Measurements from ENCODE around the gene LITAFD. TPM values are rescaled to one million over a fixed set of nuclear protein-coding genes. Genes with fewer than 3 reads are reported as not detected.

LITAFD gene
- total and polyA plus RNA-seq, 10 donors: not detected

DNA sequence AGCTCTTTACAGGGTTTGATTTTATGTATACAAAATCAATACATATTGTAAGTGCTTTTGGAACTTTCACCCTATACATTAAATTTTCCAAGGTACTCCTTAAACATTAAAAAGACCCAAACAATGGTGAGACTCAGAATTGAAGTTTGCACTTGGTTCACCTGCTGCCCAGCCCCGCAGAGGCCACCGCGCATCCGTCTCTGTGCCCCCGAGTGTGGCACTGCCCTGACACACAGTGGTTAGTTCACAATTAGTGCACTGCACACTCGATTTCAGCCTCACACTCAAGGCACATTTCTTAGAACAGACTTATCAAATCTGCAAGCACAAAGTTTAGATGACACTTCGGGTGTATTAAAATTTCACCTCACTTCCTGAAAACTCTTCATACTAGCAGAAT is 43.3 kb downstream of the LITAFD start:
- 91 to 93% (median 92%) methylated on average over 7 of the region's 7 CpGs for WGBS, 5 donors
- H3K4me1 ChIP-seq: peaks cover 0 to 72% (median 19%) of the 10 kb centered on the region in 6 donors
- no peak overlapping the region for H3K27ac ChIP-seq
- TF ChIP-seq POLR2AphosphoS5 (IDR thresholded peaks at IDR 0.05) (peak in 1 of 3 donors; percentile 17), POLR2A (IDR thresholded peaks at IDR 0.05) (no peak)
- no peaks in the 10 kb centered on the region for H3K9me3 ChIP-seq
- DNase-seq: no peak
- intact Hi-C loops (cut with DNase I; ENCODE audit: low total_unique reads): no loop called here
- H3K36me3 ChIP-seq: peaks cover 2 to 99% (median 53%) of the 10 kb centered on the region in 6 donors
- no peak overlapping the region for H3K4me3 ChIP-seq
- H3K27me3 ChIP-seq (replicated peaks in 1 of 7): no peaks in the 10 kb centered on the region

DNA sequence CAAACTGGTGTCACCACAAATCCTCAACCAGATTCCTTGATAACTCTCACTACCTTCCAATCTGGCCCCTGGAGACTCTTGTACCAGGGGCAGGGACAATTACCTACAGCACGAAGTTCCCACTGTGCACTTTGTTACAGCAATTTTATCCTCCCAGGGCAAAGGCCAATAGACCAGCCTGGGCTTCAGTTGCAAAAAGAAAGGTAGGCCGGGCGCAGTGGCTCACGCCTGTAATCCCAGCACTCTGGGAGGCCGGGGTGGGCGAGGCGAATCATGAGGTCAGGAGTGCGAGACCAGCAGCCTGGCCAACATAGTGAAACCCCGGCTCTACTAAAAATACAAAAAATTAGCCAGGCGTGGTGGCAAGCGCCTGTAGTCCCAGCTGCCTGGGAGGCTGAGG is 44.7 kb downstream of the LITAFD start:
- peaks cover 0 to 85% (median 23%) of the 10 kb centered on the region in 6 donors for H3K4me1 ChIP-seq
- peaks cover under 1 to 85% (median 39%) of the 10 kb centered on the region in 6 donors for H3K36me3 ChIP-seq
- no peak for DNase-seq
- H3K27me3 ChIP-seq (replicated peaks in 1 of 7): no peaks in the 10 kb centered on the region
- intact Hi-C loops (cut with DNase I; ENCODE audit: low total_unique reads): no loop called here
- no peak overlapping the region for H3K27ac ChIP-seq
- H3K9me3 ChIP-seq: no peaks in the 10 kb centered on the region
- WGBS, 5 donors: 96 to 98% (median 97%) methylated on average over 11 of the region's 11 CpGs
- TF ChIP-seq POLR2A (IDR thresholded peaks at IDR 0.05) (no peak), POLR2AphosphoS5 (IDR thresholded peaks at IDR 0.05) (peak in 1 of 3 donors; percentile 21)
- no peak overlapping the region for H3K4me3 ChIP-seq

DNA sequence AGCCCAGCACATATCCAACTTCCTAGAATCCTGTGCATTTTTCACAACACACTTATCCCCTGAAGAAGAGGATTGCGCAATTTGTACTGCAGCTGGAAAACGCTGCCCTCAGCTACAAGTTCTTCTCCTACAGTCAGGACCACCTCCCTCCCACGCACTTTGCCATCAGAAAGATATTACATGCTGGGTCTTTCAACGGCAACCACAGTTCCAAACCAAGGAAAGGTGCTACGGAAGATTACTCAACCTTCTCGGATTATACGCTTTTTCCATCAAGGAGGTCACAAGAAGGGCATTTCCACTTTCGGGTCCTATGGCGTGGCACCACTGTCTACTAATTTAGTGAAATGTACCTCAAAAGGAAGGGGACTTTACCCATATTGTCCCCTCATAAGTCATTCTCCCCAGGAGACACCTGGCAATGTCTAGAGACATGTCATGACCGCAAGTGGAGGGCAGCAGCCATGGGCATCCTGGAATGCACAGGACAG is 46.4 kb downstream of the LITAFD start:
- no peak overlapping the region for H3K4me3 ChIP-seq
- H3K4me1 ChIP-seq: peaks cover 0 to 97% (median 25%) of the 10 kb centered on the region in 6 donors
- intact Hi-C loops (cut with DNase I; ENCODE audit: low total_unique reads): no loop called here
- no peaks in the 10 kb centered on the region for H3K27me3 ChIP-seq (replicated peaks in 1 of 7)
- TF ChIP-seq POLR2AphosphoS5 (IDR thresholded peaks at IDR 0.05): peak in 1 of 3 donors; percentile 32
- TF ChIP-seq POLR2A (IDR thresholded peaks at IDR 0.05): no peak
- H3K36me3 ChIP-seq: peaks cover 0 to 68% (median 24%) of the 10 kb centered on the region in 6 donors
- no peaks in the 10 kb centered on the region for H3K9me3 ChIP-seq
- 60 to 83% (median 67%) methylated on average over 10 of the region's 10 CpGs for WGBS, 5 donors
- DNase-seq: no peak
- peak overlapping the region in 2 of 8 donors; percentile 5 to 16 for H3K27ac ChIP-seq

DNA sequence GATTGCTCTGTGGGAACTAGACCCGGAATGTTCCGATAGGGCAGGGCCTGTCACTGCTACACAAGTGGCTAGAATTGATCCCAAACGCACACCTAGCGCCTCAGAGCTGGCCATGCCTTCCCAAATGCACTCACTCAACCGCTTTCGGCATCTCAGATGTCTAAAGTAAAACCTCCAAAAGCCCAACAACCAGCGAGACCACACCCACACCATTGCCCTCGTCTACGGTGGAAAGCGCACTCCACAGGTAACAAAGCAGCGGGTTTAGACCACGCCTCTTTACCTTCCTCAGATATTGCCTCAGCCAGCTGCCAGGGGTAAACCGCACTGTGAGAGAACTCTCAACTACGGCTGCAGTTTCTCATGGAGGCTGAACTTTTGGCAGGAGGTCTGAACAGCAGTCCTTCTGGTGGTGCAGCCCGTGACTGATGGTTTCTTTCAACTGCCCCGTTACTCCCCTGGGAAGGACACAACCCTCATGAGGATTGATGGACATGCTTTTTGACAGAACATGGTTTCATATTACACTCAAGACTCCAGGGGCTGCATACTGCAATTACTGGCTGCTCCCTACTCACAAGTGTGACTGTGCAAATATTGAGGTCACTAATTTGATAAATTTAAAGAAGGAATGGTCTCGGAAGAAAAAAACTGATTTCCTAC is 47.1 kb downstream of the LITAFD start:
- no peak for DNase-seq
- intact Hi-C loops (cut with DNase I; ENCODE audit: low total_unique reads): no loop called here
- peak in 1 of 3 donors; percentile 4 for TF ChIP-seq POLR2AphosphoS5 (IDR thresholded peaks at IDR 0.05)
- TF ChIP-seq POLR2A (IDR thresholded peaks at IDR 0.05): no peak
- TF ChIP-seq, protein P1, sequence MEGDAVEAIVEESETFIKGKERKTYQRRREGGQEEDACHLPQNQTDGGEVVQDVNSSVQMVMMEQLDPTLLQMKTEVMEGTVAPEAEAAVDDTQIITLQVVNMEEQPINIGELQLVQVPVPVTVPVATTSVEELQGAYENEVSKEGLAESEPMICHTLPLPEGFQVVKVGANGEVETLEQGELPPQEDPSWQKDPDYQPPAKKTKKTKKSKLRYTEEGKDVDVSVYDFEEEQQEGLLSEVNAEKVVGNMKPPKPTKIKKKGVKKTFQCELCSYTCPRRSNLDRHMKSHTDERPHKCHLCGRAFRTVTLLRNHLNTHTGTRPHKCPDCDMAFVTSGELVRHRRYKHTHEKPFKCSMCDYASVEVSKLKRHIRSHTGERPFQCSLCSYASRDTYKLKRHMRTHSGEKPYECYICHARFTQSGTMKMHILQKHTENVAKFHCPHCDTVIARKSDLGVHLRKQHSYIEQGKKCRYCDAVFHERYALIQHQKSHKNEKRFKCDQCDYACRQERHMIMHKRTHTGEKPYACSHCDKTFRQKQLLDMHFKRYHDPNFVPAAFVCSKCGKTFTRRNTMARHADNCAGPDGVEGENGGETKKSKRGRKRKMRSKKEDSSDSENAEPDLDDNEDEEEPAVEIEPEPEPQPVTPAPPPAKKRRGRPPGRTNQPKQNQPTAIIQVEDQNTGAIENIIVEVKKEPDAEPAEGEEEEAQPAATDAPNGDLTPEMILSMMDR (IDR thresholded peaks at IDR 0.05 in 8 of 11, conservative IDR thresholded peaks at IDR 0.05 in 3 of 11): no peak
- Histone ChIP-seq H3K27me3 (replicated peaks in 1 of 7) (no peaks in the 10 kb centered on the region), H3K27ac (no peak overlapping the region), H3K4me1 (peaks cover 0 to 97% (median 24%) of the 10 kb centered on the region in 6 donors), H3K4me3 (no peak overlapping the region), H3K36me3 (peaks cover 0 to 61% (median 24%) of the 10 kb centered on the region in 6 donors), H3K9me3 (no peaks in the 10 kb centered on the region)
- WGBS, 5 donors: 76 to 94% (median 88%) methylated on average over 17 of the region's 17 CpGs

DNA sequence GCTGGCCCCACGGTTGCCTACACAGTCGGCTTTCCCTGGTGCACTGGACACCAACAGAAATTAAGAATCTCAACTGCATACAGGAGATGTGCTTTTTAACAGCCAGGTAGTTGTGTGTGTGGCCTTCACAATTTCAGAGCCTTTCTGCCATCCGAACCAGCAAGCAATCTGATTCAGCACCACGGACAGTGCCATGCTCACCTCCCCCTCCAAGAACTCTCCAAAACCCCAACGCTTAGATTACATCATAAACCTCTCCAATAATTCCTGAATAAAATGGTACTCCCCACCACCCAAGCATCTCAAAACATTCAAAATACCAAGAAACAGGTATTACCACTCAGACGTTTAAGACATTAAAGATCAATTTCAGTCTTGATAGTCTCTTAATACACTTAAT is 49.7 kb downstream of the LITAFD start:
- intact Hi-C loops (cut with DNase I; ENCODE audit: low total_unique reads): no loop called here
- Histone ChIP-seq H3K36me3 (peaks cover 0 to 35% (median 19%) of the 10 kb centered on the region in 6 donors), H3K27ac (no peak overlapping the region), H3K9me3 (no peaks in the 10 kb centered on the region), H3K4me1 (peaks cover 10 to 97% (median 46%) of the 10 kb centered on the region in 6 donors), H3K27me3 (replicated peaks in 1 of 7) (no peaks in the 10 kb centered on the region), H3K4me3 (no peak overlapping the region)
- TF ChIP-seq, protein P1 (IDR thresholded peaks at IDR 0.05 in 8 of 11, conservative IDR thresholded peaks at IDR 0.05 in 3 of 11): no peak
- peak in 1 of 3 donors; percentile 6 for TF ChIP-seq POLR2AphosphoS5 (IDR thresholded peaks at IDR 0.05)
- WGBS, 5 donors: 50 to 64% (median 57%) methylated on average over 6 of the region's 6 CpGs
- no peak for DNase-seq

Data from spleen (tissue), 11 donors.